ENCODE measurements around the gene SLC30A2. TPM values are rescaled to one million over a fixed set of nuclear protein-coding genes. Genes with fewer than 3 reads are reported as not detected.

Gene SLC30A2
- total and polyA plus RNA-seq, 9 of the 15 experiments (the other 6 are each of a cell fraction or from before 2014, with no cell fraction given) = 0.01 to 0.18 (median 0.06) TPM; not detected in 3

DNA sequence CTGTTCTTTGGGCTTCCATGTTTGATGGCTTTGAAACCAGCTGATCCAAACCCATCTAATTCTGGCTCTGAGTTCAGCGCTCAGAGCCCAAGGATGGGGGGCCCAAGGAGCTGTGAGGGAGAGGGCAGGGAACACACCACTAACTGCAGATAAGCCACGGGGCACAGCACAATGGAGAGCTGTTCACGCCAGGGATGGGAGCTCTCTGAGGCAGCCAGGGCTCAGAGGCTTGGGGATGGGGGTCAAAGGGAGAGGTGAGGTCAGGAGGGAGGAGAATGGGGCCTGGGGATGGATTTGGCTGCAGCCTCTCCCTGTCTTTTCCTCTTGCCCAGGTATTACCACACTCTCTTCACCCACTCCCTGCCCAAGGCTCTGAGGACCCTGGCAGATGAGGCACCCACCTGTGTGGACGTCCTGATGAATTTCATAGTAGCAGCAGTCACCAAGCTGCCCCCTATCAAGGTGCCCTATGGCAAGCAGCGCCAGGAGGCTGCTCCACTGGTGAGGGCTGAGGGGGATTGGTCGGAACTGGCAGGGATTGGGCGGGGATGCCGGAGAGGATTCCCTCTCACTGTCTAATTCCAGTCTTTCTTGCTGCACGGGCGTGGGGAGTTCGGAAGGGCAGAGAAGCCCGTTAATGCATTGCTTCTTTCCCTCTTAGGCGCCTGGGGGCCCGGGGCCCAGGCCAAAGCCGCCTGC is 11.3 kb downstream of the SLC30A2 start:
- FAIRE-seq (no peak), ATAC-seq (peak; percentile 1), DNase-seq (ENCODE audit: extremely low read depth in 1 of 4, low spot score in 3 of 4) (no peak)
- intact Hi-C loops (cut with micrococcal nuclease) = no loop called here
- WGBS (ENCODE audit: insufficient coverage, low coverage, missing lambda C conversion rate) = 15% methylated on average over 15 of the region's 15 CpGs
- Histone ChIP-seq H3K27ac (ENCODE audit: extremely low read depth, low read depth, low read length) (peak overlapping the region; percentile 87), H3K4me2 (ENCODE audit: insufficient read depth, low read length) (peak overlapping the region; percentile 99), H3K4me3 (peak overlapping the region; percentile 77), H3K36me3 (ENCODE audit: control insufficient read depth, insufficient read depth, low read length) (no peaks in the 10 kb centered on the region), H3K9ac (ENCODE audit: insufficient read depth in 1 of 2, low read depth in 2 of 2, low read length in 2 of 2) (peak overlapping the region; percentile 93 to 96), H2AFZ (ENCODE audit: low read depth, low read length) (peak overlapping the region; percentile 98), H3K27me3 (ENCODE audit: control insufficient read depth in 2 of 2, insufficient read depth in 2 of 2, low read length in 2 of 2) (no peaks in the 10 kb centered on the region), H3K9me1 (ENCODE audit: control insufficient read depth, insufficient read depth, low read length) (no peaks in the 10 kb centered on the region), H3K79me2 (ENCODE audit: control insufficient read depth, insufficient read depth, low read length) (peaks cover 8% of the 10 kb centered on the region; the same call in 2 of the 3 replicates), H3K9me3 (replicated peaks; ENCODE audit: control insufficient read depth, insufficient read depth, low read depth, low read length) (no peaks in the 10 kb centered on the region), H4K20me1 (replicated peaks; ENCODE audit: control insufficient read depth, insufficient read depth, low read length) (no peaks in the 10 kb centered on the region), H3K4me1 (replicated peaks in 1 of 2; ENCODE audit: control insufficient read depth in 2 of 2, insufficient read depth in 2 of 2, low read length in 2 of 2) (peaks cover 31 to 62% of the 10 kb centered on the region in 2 experiments)
- TSS peak; percentile 72 for BruUV-seq (replicated peaks)
- in situ Hi-C loops (cut with MboI) = no loop called here
- ChIA-PET POLR2A (interaction anchor here (0.6 to 3.1 kb wide), 18 partner anchors 10 to 436 kb away, joined by 3 to 23 read pairs (median 4); partner anchors contain the start of genes PDIK1L and SLC30A2), CTCF (ENCODE audit: low intra/inter-chr PET ratio) (interaction anchor here (1.3 to 3.9 kb wide), 3 partner anchors 71 to 139 kb away, joined by 4 to 65 read pairs (median 15); no protein-coding TSS in a partner anchor)
- TF ChIP-seq ZNF655 (CRISPR knock-in tag; IDR thresholded peaks at IDR 0.05) (no peak), JUN (IDR thresholded peaks at IDR 0.05; ENCODE audit: borderline replicate concordance, low read depth, low read length) (no peak), JUN (CRISPR knock-in tag; IDR thresholded peaks at IDR 0.05; ENCODE audit: borderline replicate concordance) (0 out of 2 replicates have a peak, but pooled peaks have one; percentile 54), CREM (IDR thresholded peaks at IDR 0.05; ENCODE audit: low read depth) (no peak), OTX1 (CRISPR knock-in tag; IDR thresholded peaks at IDR 0.05) (0 out of 2 replicates have a peak, but pooled peaks have one; percentile 34), TFAP4 (CRISPR knock-in tag; IDR thresholded peaks at IDR 0.05; ENCODE audit: borderline replicate concordance) (peak; percentile 15; the same call in 1 of the 2 replicates), THAP12 (CRISPR knock-in tag; IDR thresholded peaks at IDR 0.05) (0 out of 2 replicates have a peak, but pooled peaks have one; percentile 1), KLF1 (tag; IDR thresholded peaks at IDR 0.05) (0 out of 2 replicates have a peak, but pooled peaks have one; percentile 21), CREB1 (IDR thresholded peaks at IDR 0.05) (no peak), CREB1 (CRISPR knock-in tag; IDR thresholded peaks at IDR 0.05) (0 out of 2 replicates have a peak, but pooled peaks have one; percentile 9)
- TF ChIP-seq, protein P1, sequence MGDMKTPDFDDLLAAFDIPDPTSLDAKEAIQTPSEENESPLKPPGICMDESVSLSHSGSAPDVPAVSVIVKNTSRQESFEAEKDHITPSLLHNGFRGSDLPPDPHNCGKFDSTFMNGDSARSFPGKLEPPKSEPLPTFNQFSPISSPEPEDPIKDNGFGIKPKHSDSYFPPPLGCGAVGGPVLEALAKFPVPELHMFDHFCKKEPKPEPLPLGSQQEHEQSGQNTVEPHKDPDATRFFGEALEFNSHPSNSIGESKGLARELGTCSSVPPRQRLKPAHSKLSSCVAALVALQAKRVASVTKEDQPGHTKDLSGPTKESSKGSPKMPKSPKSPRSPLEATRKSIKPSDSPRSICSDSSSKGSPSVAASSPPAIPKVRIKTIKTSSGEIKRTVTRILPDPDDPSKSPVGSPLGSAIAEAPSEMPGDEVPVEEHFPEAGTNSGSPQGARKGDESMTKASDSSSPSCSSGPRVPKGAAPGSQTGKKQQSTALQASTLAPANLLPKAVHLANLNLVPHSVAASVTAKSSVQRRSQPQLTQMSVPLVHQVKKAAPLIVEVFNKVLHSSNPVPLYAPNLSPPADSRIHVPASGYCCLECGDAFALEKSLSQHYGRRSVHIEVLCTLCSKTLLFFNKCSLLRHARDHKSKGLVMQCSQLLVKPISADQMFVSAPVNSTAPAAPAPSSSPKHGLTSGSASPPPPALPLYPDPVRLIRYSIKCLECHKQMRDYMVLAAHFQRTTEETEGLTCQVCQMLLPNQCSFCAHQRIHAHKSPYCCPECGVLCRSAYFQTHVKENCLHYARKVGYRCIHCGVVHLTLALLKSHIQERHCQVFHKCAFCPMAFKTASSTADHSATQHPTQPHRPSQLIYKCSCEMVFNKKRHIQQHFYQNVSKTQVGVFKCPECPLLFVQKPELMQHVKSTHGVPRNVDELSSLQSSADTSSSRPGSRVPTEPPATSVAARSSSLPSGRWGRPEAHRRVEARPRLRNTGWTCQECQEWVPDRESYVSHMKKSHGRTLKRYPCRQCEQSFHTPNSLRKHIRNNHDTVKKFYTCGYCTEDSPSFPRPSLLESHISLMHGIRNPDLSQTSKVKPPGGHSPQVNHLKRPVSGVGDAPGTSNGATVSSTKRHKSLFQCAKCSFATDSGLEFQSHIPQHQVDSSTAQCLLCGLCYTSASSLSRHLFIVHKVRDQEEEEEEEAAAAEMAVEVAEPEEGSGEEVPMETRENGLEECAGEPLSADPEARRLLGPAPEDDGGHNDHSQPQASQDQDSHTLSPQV (IDR thresholded peaks at IDR 0.05) = no peak
